Measurements from ENCODE around the gene C17orf75. TPM values are rescaled to one million over a fixed set of nuclear protein-coding genes. Genes with fewer than 3 reads are reported as not detected.

The C17orf75 gene
- total RNA-seq, 1 donor from 2014 or later: 33.9 TPM

- no peak overlapping the region for H3K4me3 ChIP-seq (ENCODE audit: low read depth, low read length)
- TF ChIP-seq, protein P1, sequence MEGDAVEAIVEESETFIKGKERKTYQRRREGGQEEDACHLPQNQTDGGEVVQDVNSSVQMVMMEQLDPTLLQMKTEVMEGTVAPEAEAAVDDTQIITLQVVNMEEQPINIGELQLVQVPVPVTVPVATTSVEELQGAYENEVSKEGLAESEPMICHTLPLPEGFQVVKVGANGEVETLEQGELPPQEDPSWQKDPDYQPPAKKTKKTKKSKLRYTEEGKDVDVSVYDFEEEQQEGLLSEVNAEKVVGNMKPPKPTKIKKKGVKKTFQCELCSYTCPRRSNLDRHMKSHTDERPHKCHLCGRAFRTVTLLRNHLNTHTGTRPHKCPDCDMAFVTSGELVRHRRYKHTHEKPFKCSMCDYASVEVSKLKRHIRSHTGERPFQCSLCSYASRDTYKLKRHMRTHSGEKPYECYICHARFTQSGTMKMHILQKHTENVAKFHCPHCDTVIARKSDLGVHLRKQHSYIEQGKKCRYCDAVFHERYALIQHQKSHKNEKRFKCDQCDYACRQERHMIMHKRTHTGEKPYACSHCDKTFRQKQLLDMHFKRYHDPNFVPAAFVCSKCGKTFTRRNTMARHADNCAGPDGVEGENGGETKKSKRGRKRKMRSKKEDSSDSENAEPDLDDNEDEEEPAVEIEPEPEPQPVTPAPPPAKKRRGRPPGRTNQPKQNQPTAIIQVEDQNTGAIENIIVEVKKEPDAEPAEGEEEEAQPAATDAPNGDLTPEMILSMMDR (IDR thresholded peaks at IDR 0.05; ENCODE audit: insufficient read depth, low read length, poor library complexity, severe bottlenecking): no peak
- H3K36me3 ChIP-seq (ENCODE audit: control insufficient read depth, insufficient read depth, low read length): no peaks in the 10 kb centered on the region
- no peak for DNase-seq (ENCODE audit: low read depth)
- peaks cover 5% of the 10 kb centered on the region for H3K27me3 ChIP-seq (ENCODE audit: control insufficient read depth, insufficient read depth, low read length)
Measured at GRCh38 chr17:32305049-32305448, 36.9 kb downstream of the C17orf75 start.

GRCh38 chr17:32303781-32304288 lies 38.1 kb downstream of the C17orf75 start:
- no peak overlapping the region for H3K4me3 ChIP-seq (ENCODE audit: low read depth, low read length)
- TF ChIP-seq, protein P1 (IDR thresholded peaks at IDR 0.05; ENCODE audit: insufficient read depth, low read length, poor library complexity, severe bottlenecking): no peak
- no peak for DNase-seq (ENCODE audit: low read depth)
- no peaks in the 10 kb centered on the region for H3K36me3 ChIP-seq (ENCODE audit: control insufficient read depth, insufficient read depth, low read length)
- H3K27me3 ChIP-seq (ENCODE audit: control insufficient read depth, insufficient read depth, low read length): peaks cover 10% of the 10 kb centered on the region

- H3K27me3 ChIP-seq (ENCODE audit: control insufficient read depth, insufficient read depth, low read length): peaks cover 11% of the 10 kb centered on the region
- H3K4me3 ChIP-seq (ENCODE audit: low read depth, low read length): no peak overlapping the region
- TF ChIP-seq, protein P1 (IDR thresholded peaks at IDR 0.05; ENCODE audit: insufficient read depth, low read length, poor library complexity, severe bottlenecking): no peak
- DNase-seq (ENCODE audit: low read depth): no peak
- H3K36me3 ChIP-seq (ENCODE audit: control insufficient read depth, insufficient read depth, low read length): no peaks in the 10 kb centered on the region
Measured at GRCh38 chr17:32302860-32303649, 38.9 kb downstream of the C17orf75 start.

DNA sequence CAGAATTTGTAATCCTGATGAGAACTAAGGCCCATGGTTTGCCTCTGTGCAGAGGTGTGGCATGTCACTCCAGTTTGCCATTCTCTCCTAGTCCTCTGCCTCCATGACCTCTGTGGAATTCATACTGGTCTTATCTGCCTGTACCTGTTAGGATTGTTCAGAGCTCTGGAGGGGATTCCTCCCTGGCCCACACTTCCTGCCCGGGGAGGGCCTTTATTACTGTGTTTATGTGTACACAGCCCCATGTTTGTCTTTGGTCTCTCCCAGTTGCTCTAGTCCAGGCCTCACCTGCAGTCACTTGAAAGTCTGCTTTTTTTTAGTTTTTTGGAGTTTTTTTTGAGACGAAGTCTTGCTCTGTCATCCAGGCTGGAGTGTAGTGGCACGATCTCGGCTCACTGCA lies 39.9 kb downstream of the C17orf75 start:
- Histone ChIP-seq H3K27me3 (ENCODE audit: control insufficient read depth, insufficient read depth, low read length) (peaks cover 11% of the 10 kb centered on the region), H3K4me3 (ENCODE audit: low read depth, low read length) (no peak overlapping the region), H3K36me3 (ENCODE audit: control insufficient read depth, insufficient read depth, low read length) (no peaks in the 10 kb centered on the region)
- no peak for DNase-seq (ENCODE audit: low read depth)
- TF ChIP-seq, protein P1 (IDR thresholded peaks at IDR 0.05; ENCODE audit: insufficient read depth, low read length, poor library complexity, severe bottlenecking): no peak

DNA sequence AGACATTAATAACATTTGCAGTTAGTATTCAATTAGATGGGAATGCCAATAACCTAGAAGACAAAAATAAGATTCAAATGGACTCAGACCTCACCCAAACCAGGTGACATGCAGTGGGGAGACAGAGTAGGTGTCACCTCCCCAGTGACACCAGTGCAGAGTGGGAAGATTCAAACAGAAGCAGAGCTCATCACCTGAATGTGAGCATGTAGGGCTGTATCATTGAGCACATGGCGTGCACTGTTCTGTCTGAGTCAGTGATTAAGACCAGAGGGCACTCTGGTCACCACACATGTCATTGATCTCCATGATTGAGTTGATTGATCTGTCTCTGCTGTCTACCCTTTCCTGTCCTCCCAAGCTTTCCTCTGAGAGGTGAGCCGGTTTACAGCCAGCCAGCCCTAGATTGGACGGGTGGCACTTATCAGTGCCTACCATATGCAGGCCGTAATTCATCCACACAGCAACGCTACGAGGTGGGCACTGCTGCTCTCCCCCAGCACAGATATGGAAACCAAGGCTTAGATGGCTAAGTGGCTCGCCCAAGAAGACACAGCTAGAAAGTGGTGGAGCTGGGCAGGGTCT lies 42.3 kb downstream of the C17orf75 start:
- Histone ChIP-seq H3K36me3 (ENCODE audit: control insufficient read depth, insufficient read depth, low read length) (no peaks in the 10 kb centered on the region), H3K27me3 (ENCODE audit: control insufficient read depth, insufficient read depth, low read length) (peaks cover 9% of the 10 kb centered on the region), H3K4me3 (ENCODE audit: low read depth, low read length) (no peak overlapping the region)
- TF ChIP-seq, protein P1 (IDR thresholded peaks at IDR 0.05; ENCODE audit: insufficient read depth, low read length, poor library complexity, severe bottlenecking): no peak
- no peak for DNase-seq (ENCODE audit: low read depth)
